GM19035 (cell line): Measurements from ENCODE around the gene PRSS16.
"Not testable (repeated sequence)": the region's sequence is repeated elsewhere in the genome, so short reads cannot be mapped to it uniquely, and the experiment has no call there.

Source experiments
- ATAC-seq: cut with Tn5 transposase; IDR thresholded peaks from one replicate; pipeline ENCODE4 v1.9.1; 2021; ENCODE audit not compliant: unreplicated experiment

PRSS16 gene

DNA sequence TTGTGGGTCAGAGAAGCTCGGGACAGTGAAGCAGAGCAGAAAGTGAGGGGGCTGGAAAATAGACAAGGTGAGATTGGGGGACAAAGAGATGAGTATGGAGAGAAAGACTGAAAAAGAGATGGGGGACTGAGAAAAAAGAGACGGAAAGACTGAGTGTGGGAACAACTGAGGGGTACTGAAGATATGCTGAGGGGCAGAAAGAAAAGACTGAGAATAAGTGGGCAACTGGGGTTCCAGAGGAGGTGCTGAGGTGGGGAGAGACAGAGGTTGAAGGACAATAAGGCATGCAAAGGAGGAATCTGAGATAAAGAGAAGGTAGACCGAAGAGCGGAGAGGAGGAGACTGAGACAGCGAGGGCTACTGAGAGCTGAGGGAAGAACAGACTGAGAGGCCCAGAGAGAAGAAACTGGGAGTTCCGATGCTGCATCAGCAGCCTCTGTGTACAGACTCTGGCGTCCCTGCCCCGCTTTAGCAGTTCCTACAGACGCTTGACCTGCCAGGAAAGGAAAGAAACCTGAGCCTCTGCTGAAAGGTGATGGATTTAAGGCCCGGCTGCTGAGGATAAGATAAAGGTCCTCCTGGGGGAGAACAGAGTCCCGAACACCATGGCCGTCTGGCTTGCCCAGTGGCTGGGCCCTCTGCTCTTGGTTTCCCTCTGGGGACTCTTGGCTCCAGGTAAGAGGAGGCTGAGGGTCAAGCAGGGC, at the start of gene PRSS16:
Gene PRSS16, plus strand, starts transcription at position 569 of the 704 bp plus-strand sequence. Its CDS starts 37 bp downstream, at position 606.
- no peak for ATAC-seq

GRCh38 chr6:27205375-27206278, 41.9 kb upstream of the PRSS16 start:
- no peak for ATAC-seq

GRCh38 chr6:27206806-27207205, 40.7 kb upstream of the PRSS16 start:
- ATAC-seq = no peak

DNA sequence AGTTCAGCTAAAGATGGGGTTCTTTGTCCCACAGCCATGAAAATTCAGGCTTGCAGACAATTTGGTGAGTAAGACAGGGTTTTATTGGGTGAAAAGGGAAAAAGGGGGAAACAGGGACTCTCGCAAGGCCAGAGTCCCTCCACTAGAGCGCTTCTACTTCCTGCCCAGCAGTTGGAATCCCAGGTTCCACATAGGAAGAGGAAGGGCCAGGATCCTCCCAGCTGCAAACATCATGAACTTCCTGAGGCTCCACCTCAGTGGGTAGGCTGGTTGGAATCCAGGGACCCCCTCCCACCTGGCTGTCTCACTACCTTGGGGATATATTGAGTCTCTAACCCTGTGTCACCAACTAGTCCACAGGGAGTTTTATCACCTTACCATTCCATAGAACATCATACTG, 39.5 kb upstream of the PRSS16 start:
- no peak for ATAC-seq

- no peak for ATAC-seq
Observed at GRCh38 chr6:27209196-27209595, 38.3 kb upstream of the PRSS16 start.

GRCh38 chr6:27209659-27210269, 37.7 kb upstream of the PRSS16 start:
- ATAC-seq = no peak

DNA sequence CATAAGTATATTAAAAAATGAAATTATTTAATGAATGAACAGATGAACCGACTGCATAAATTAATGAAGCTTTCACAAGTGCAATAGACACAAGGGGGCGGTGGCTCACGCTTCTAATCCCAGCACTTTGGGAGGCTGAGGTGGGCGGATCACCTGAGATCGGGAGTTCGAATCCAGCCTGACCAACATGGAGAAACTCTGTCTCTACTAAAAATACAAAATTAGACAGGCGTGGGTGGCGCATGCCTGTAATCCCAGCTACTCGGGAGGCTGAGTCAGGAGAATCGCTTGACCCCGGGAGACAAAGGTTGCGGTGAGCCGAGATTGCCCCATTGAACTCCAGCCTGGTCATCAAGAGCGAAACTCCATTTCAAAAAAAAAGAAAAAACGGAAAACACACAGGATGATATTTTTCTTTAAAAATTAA, 34.4 kb upstream of the PRSS16 start:
- not testable (repeated sequence) for ATAC-seq

- ATAC-seq = no peak
Observed at GRCh38 chr6:27213544-27214125, 33.9 kb upstream of the PRSS16 start.

- no peak for ATAC-seq
Observed at GRCh38 chr6:27214126-27214601, 33.3 kb upstream of the PRSS16 start.

- ATAC-seq = no peak
Observed at GRCh38 chr6:27216874-27217273, 30.6 kb upstream of the PRSS16 start.

DNA sequence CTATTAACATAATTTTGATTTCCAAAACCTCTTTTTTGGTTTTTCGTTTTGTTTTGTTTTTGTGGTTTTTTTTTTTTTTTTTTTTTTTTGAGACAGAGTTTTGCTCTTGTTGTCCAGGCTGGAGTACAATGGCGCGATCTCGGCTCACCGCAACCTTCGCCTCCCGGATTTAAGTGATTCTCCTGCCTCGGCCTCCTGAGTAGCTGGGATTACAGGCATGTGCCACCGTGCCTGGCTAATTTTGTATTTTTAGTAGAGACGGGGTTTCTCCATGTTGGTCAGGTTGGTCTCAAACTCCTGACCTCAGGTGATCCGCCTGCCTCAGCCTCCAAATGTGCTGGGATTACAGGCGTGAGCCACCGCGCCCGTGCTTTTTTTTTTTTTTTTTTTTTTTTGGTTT, 24.5 kb upstream of the PRSS16 start:
- not testable (repeated sequence) for ATAC-seq

DNA sequence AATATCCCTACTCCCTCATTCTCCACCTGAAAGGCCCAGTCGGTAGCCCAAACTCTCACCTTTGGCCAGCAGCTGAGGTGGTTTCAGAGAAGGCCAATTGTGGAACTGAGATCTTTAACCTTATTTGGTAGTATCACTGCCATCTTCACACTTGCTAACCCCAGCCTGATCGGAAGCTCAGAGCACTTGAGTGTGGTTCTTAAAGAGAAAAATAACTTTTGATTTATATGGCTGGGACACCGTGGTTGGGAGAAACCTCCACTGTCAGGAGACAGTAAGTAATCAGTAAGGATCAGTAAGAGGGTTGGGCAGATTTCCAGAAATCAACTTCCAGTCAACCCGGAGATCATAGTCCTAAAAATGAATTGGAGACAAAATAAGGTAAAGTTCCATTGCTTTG, 22.8 kb upstream of the PRSS16 start:
- ATAC-seq = no peak

GRCh38 chr6:27228963-27229477, 18.5 kb upstream of the PRSS16 start:
- no peak for ATAC-seq

- no peak for ATAC-seq
Observed at GRCh38 chr6:27230758-27231111, 16.8 kb upstream of the PRSS16 start.

- ATAC-seq = no peak
Observed at GRCh38 chr6:27234576-27234975, 12.9 kb upstream of the PRSS16 start.

- ATAC-seq = no peak
Observed at GRCh38 chr6:27237089-27237803, 10.3 kb upstream of the PRSS16 start.

DNA sequence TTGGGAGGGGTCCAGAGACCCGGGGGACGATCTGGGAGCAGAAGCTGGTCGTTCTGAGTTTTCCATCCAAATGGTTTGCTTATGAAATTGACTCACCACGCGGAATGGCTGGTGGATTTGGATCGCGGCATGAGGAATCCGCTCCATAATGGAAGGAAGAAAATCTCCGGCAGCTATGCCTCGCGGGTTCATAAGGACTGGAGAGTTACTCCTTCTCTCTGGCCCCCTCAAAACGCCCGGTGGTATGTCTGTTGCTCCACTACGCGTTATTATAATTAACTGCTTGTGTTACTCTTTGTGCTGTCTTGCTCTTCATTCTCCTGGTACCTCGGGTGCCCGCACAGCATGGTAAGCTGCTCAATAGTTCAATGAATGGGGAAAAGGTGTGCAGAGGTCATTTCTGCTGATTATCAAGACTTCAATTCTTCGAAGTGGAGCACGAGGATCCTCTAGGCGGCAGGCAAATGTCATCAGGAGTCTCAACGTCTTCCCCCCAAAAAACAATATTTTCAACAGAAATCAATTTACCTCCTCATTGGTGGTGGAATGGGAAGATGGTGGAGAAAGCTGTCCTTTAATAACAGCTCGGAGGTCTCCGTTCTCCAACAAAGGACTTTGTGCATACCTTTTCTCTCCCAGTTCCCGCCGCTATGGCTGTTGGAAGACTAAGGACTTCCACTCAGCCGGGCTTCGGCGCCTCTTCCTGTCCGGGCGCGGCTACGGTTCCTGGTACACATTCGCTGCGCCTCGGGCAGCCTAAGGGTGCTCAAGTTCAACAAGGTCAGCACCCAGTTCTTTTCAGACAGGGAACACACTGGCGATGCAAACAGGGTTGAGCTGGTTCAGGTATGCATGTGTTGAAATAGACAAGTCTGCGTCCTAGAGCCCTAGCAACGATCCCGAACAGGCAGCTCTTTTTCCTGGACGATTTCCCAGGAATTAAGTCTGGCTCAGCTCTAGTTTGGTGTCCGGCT, 9.2 kb upstream of the PRSS16 start:
- no peak for ATAC-seq

- ATAC-seq = no peak
Observed at GRCh38 chr6:27239258-27239657, 8.2 kb upstream of the PRSS16 start.

DNA sequence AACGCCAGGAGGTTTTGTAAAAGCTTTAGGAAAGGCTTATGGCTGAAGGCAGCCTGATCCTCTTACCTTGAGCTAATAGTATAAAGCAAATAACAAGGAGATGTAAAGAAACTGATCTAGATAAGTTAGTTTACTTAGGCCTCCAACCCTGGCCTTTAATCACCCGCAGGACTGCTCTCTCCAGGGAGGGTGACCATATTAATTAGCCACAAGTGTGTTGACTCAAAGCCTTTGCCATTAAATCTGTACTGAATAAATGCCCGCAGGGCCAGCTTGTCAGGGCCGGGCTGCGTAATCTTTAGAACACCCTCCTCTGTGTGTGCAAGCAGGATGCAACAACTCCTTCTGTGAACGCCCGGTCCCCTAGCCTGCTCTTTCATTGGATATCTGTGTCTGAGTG, 6.1 kb upstream of the PRSS16 start:
- no peak for ATAC-seq
